Transverse colon (tissue), 4 donors: ENCODE data around the gene CUZD1. TPM values are rescaled to one million over a fixed set of nuclear protein-coding genes. Genes with fewer than 3 reads are reported as not detected.

ENCODE experiments used
- DNase-seq: peaks from one replicate; pipeline ENCODE4 v3.0.0-alpha.2; 2019
- H3K27ac ChIP-seq, 4 donors: fragments of 200-600 bp; sonication (generic); 2 replicates each; pipeline ENCODE4 v1.5.1; 2016 to 2018; ENCODE audit warnings: inconsistent platforms in 4 of 4
- H3K27me3 ChIP-seq: fragments of 200-600 bp; sonication (generic); 2 replicates; pipeline ENCODE4 v1.5.1; 2017; ENCODE audit warnings: inconsistent platforms
- H3K36me3 ChIP-seq, 4 donors: fragments of 200-600 bp; sonication (generic); 2 replicates each; pipeline ENCODE4 v1.5.1; 2017 to 2019; ENCODE audit warnings: inconsistent platforms in 4 of 4
- H3K4me1 ChIP-seq, 4 donors: fragments of 200-600 bp; sonication (generic); 2 replicates each; pipeline ENCODE4 v1.5.1; 2017 to 2020; ENCODE audit warnings: inconsistent platforms in 4 of 4
- H3K4me3 ChIP-seq, 4 donors: fragments of 200-600 bp; sonication (generic); 1 replicate in 1 of 4; 2 replicates in 3 of 4; pipeline versions ENCODE4 v1.5.1 to v1.6.1; 2017 to 2019; ENCODE audit warnings: inconsistent platforms in 4 of 4
- H3K9me3 ChIP-seq, 2 donors: fragments of 200-600 bp; sonication (generic); 2 replicates each; pipeline ENCODE4 v1.5.1; 2017 to 2019; ENCODE audit warnings: inconsistent platforms in 2 of 2
- EP300 ChIP-seq: sonication (generic); formaldehyde crosslinking; IDR thresholded peaks from one replicate; pipeline ENCODE4 v1.6.1; 2017; ENCODE audit warnings: antibody characterized with exemption, low read depth
- POLR2A ChIP-seq: fragments of 450-650 bp; IDR thresholded peaks from one replicate; pipeline ENCODE4 v1.6.1; 2016; ENCODE audit warnings: antibody characterized with exemption, mild to moderate bottlenecking, moderate library complexity
- POLR2AphosphoS5 ChIP-seq, 3 donors: sonication (generic); formaldehyde crosslinking; IDR thresholded peaks; one replicate each; pipeline ENCODE4 v1.6.1; 2016; ENCODE audit warnings: antibody characterized with exemption in 3 of 3
- WGBS, 2 donors: methylation state at CpG; one replicate each; pipeline ENCODE4 v1.1.5; 2018; ENCODE audit warnings: low coverage in 1 of 2; 5-methylcytosine and 5-hydroxymethylcytosine counted together
- in situ Hi-C, 4 donors: fragments of 200-750 bp; cut with MboI; loops; one replicate each; pipeline versions ENCODE4 v1.15.0 to v1.15.1; 2017; ENCODE audit warnings: low sequenced_read_pairs in 3 of 4, low pct_ligation_motif_present in 1 of 4, low pct_unique_long_range_greater_than_20kb in 1 of 4
- intact Hi-C: fragments of 100-400 bp; cut with DNase I; formaldehyde crosslinking; loops from one replicate; pipeline ENCODE4 v1.15.1; 2023; ENCODE audit warnings: low total_unique reads
- total RNA-seq, 4 donors: library from RNA; depleted of rRNA; stranded (reverse); fragments of >200 nt; gene quantifications; one replicate each; pipeline ENCODE4 v1.1.0, GENCODE V29; 2016
- TF ChIP-seq, protein P1 (sequence below), 5 experiments: fragments of 200-600 bp in 3 of 5; fragments of 450-650 bp in 2 of 5; sonication (generic) in 3 of 5; IDR thresholded peaks; 1 replicate in 2 of 5; 2 replicates in 3 of 5; pipeline ENCODE4 v1.5.1; 2016 to 2017; ENCODE audit warnings: antibody characterized with exemption in 5 of 5, inconsistent platforms in 3 of 5, mild to moderate bottlenecking in 2 of 5, moderate library complexity in 1 of 5

The CUZD1 gene
- total RNA-seq, 4 donors from 2014 or later, result 0.41 to 1.1 TPM; not detected in 2

DNA sequence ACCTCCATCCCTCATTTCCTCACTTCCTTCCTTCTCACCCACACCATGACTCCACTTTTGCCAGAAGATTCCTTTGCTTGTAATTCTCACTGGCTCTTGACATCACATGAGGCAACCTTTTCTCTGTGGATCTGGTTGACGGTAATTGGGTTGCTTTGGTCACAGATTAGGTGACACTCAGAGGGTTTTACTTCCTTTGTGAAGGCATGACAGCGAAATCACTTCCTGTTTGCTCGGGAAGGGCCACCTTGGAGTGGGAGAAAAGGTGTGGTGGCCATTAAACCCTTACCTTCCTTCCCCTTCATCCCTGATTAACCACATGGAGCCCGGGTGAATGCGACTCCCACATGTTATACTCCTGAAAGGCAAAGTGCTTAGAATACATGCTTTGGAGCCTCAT, 30.2 kb downstream of the CUZD1 start:
- Histone ChIP-seq H3K36me3 (no peaks in the 10 kb centered on the region), H3K9me3 (no peaks in the 10 kb centered on the region), H3K27ac (no peak overlapping the region), H3K27me3 (peaks cover 29% of the 10 kb centered on the region), H3K4me1 (no peaks in the 10 kb centered on the region), H3K4me3 (no peak overlapping the region)
- WGBS, 2 donors, result 50 to 71% methylated on average over 1 to 5 of the region's 5 CpGs
- TF ChIP-seq POLR2AphosphoS5 (IDR thresholded peaks at IDR 0.05), result no peak
- in situ Hi-C loops, result no loop called here
- no peak for DNase-seq
- intact Hi-C loops, result no loop called here

DNA sequence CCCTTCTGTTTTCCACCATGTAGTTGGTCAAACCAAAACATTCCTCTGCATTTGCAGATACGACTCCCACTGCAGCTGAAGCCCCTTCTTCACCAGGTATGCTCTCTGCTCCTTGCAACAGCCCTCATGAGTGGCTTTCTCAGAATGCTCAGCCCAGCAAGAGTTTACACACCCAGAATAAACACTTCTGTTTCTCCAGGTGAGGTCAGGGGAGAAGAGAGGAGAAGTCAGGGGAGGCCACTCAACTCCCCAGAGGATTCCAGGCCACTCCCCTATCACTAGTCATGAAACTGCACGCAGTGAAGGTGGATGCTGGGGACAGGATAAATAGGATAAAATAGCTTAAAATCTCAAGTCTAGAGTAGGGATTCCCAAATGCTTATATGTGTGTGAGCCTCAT, 31.2 kb downstream of the CUZD1 start:
- Histone ChIP-seq H3K27me3 (peaks cover 23% of the 10 kb centered on the region), H3K36me3 (no peaks in the 10 kb centered on the region), H3K4me3 (no peak overlapping the region), H3K4me1 (no peaks in the 10 kb centered on the region), H3K27ac (no peak overlapping the region), H3K9me3 (no peaks in the 10 kb centered on the region)
- intact Hi-C loops (no loop called here), in situ Hi-C loops (no loop called here)
- TF ChIP-seq EP300, result no peak
- TF ChIP-seq POLR2A, result no peak
- TF ChIP-seq POLR2AphosphoS5 (IDR thresholded peaks at IDR 0.05), result no peak
- TF ChIP-seq, protein P1, sequence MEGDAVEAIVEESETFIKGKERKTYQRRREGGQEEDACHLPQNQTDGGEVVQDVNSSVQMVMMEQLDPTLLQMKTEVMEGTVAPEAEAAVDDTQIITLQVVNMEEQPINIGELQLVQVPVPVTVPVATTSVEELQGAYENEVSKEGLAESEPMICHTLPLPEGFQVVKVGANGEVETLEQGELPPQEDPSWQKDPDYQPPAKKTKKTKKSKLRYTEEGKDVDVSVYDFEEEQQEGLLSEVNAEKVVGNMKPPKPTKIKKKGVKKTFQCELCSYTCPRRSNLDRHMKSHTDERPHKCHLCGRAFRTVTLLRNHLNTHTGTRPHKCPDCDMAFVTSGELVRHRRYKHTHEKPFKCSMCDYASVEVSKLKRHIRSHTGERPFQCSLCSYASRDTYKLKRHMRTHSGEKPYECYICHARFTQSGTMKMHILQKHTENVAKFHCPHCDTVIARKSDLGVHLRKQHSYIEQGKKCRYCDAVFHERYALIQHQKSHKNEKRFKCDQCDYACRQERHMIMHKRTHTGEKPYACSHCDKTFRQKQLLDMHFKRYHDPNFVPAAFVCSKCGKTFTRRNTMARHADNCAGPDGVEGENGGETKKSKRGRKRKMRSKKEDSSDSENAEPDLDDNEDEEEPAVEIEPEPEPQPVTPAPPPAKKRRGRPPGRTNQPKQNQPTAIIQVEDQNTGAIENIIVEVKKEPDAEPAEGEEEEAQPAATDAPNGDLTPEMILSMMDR (IDR thresholded peaks at IDR 0.05), result no peak
- no peak for DNase-seq
- WGBS, 2 donors, result 70% methylated on average over 2 of the region's 2 CpGs; no CpG with 5 or more reads in 1 of the 2 donors

DNA sequence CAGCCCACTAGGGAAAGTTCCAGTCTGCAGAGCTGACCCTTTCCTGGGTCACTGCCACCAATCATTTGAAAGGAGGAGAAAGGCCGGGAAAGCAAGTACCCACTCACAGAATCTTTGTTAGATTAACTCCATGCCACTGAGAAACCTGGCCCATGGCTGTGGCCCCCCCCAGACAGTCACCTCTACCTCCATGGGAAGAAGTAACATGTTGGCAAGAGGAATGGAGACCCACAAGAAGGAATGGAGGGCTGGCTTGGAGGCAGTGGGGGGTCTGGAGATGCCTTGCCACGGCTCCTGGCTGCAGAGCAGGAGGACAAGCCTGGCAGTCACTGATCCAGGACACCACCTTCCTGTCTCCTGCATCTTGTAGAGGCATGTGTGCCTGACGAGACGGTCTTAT, 32.9 kb downstream of the CUZD1 start:
- no peak for DNase-seq
- H3K4me3 ChIP-seq, result no peak overlapping the region
- TF ChIP-seq POLR2AphosphoS5 (IDR thresholded peaks at IDR 0.05) (no peak), EP300 (no peak), POLR2A (no peak)
- TF ChIP-seq, protein P1 (IDR thresholded peaks at IDR 0.05), result no peak
- no peaks in the 10 kb centered on the region for H3K4me1 ChIP-seq
- in situ Hi-C loops, result no loop called here
- 70 to 71% methylated on average over 3 to 4 of the region's 4 CpGs for WGBS, 2 donors
- H3K27ac ChIP-seq, result no peak overlapping the region
- H3K36me3 ChIP-seq, result no peaks in the 10 kb centered on the region
- peaks cover 8% of the 10 kb centered on the region for H3K27me3 ChIP-seq
- intact Hi-C loops, result no loop called here
- no peaks in the 10 kb centered on the region for H3K9me3 ChIP-seq

DNA sequence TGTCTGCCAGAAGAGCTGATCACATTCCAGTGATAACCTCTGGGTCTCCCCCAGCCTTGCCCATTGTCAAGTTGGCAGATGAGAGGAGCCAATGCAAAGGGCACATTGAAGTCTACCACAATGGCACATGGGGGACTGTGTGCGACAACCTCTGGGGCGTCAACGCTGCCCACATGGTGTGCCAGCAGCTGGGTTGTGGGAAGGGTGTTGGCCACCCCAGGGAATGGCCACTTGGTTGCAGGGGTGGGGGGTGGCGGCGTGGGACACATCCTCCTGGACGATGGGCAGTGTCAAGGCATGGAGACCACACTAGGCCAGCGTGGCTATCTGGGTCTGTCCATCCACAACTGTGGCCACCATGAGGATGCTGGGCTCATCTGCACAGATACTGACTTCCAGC, 43.4 kb downstream of the CUZD1 start:
- no peak overlapping the region for H3K27ac ChIP-seq
- no peaks in the 10 kb centered on the region for H3K9me3 ChIP-seq
- H3K27me3 ChIP-seq, result no peaks in the 10 kb centered on the region
- no peak overlapping the region for H3K4me3 ChIP-seq
- intact Hi-C loops (no loop called here), in situ Hi-C loops (no loop called here)
- no peak for DNase-seq
- TF ChIP-seq POLR2A (no peak), EP300 (no peak), POLR2AphosphoS5 (IDR thresholded peaks at IDR 0.05) (no peak)
- TF ChIP-seq, protein P1 (IDR thresholded peaks at IDR 0.05), result no peak
- no peaks in the 10 kb centered on the region for H3K4me1 ChIP-seq
- 76% methylated on average over 7 of the region's 7 CpGs; no CpG with 5 or more reads in 1 of the 2 donors for WGBS, 2 donors
- H3K36me3 ChIP-seq, result no peaks in the 10 kb centered on the region

DNA sequence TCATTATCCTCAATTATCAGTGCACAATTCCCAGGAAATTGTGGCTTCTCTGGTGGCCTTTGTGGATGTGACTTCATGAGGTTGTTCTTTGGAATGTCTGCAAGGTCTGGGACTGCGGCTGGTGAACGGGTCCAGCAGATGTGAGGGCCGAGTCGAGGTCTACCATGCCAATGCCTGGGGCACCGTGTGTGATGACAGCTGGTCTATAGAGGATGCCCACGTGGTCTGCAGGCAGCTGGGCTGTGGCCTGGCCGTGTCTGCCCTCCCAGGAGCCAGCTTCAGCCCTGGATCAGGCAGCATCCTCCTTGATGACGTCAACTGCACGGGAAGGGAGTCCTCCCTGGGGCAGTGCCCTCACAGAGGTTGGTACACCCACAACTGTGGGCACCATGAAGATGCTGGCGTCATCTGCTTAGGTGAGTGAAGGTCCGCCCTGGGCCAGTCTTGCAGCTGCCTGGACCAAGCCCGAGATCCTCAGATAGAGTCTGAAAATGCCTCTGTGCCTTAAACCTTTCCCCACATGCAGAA, 46.9 kb downstream of the CUZD1 start:
- H3K27me3 ChIP-seq, result no peaks in the 10 kb centered on the region
- TF ChIP-seq EP300, result no peak
- no peak for TF ChIP-seq POLR2A
- TF ChIP-seq, protein P1 (IDR thresholded peaks at IDR 0.05), result no peak
- no peak for TF ChIP-seq POLR2AphosphoS5 (IDR thresholded peaks at IDR 0.05)
- in situ Hi-C loops (no loop called here), intact Hi-C loops (no loop called here)
- H3K4me1 ChIP-seq, result no peaks in the 10 kb centered on the region
- DNase-seq, result no peak
- H3K27ac ChIP-seq, result no peak overlapping the region
- no peaks in the 10 kb centered on the region for H3K9me3 ChIP-seq
- no peaks in the 10 kb centered on the region for H3K36me3 ChIP-seq
- WGBS, 2 donors, result 77 to 87% methylated on average over 2 to 8 of the region's 12 CpGs
- H3K4me3 ChIP-seq, result no peak overlapping the region
